ENCODE results near the gene FLNB. TPM values are rescaled to one million over a fixed set of nuclear protein-coding genes. Genes with fewer than 3 reads are reported as not detected.

The FLNB gene
- total and polyA plus RNA-seq, 2 of the 13 experiments (the other 11 are each of a cell fraction or from before 2014, with no cell fraction given), result 106 to 130 TPM

GRCh38 chr3:58059349-58060321 is 51.4 kb downstream of the FLNB start (continued):
- TF ChIP-seq UBTF (CRISPR knock-in tag; IDR thresholded peaks at IDR 0.05), result peak; percentile 54; the same call in 1 of the 2 replicates
- TF ChIP-seq, protein P1, sequence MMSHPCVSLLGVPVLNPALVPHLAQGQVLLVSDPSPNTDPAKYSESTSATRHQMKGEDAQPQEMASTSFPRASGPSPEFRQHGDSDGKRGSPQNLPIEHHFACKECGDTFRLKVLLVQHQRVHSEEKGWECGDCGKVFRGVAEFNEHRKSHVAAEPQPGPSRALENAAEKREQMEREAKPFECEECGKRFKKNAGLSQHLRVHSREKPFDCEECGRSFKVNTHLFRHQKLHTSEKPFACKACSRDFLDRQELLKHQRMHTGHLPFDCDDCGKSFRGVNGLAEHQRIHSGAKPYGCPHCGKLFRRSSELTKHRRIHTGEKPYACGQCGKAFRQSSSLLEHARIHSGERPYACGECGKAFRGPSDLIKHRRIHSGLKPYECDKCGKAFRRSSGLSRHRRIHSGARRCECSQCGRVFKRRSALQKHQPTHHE (CRISPR knock-in tag; IDR thresholded peaks at IDR 0.05; ENCODE audit: borderline replicate concordance), result no peak; the same call in 1 of the 2 replicates
- no peak for TF ChIP-seq ZNF558 (CRISPR knock-in tag; IDR thresholded peaks at IDR 0.05; ENCODE audit: borderline replicate concordance)
- TF ChIP-seq RFX1 (IDR thresholded peaks at IDR 0.05), result peak; percentile 38; the same call in 1 of the 2 replicates
- TF ChIP-seq, protein P2, sequence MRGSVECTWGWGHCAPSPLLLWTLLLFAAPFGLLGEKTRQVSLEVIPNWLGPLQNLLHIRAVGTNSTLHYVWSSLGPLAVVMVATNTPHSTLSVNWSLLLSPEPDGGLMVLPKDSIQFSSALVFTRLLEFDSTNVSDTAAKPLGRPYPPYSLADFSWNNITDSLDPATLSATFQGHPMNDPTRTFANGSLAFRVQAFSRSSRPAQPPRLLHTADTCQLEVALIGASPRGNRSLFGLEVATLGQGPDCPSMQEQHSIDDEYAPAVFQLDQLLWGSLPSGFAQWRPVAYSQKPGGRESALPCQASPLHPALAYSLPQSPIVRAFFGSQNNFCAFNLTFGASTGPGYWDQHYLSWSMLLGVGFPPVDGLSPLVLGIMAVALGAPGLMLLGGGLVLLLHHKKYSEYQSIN (CRISPR knock-in tag; IDR thresholded peaks at IDR 0.05; ENCODE audit: borderline replicate concordance), result no peak
- no peak for TF ChIP-seq ZFP37 (CRISPR knock-in tag; IDR thresholded peaks at IDR 0.05; ENCODE audit: borderline replicate concordance)
- TF ChIP-seq, protein P3, sequence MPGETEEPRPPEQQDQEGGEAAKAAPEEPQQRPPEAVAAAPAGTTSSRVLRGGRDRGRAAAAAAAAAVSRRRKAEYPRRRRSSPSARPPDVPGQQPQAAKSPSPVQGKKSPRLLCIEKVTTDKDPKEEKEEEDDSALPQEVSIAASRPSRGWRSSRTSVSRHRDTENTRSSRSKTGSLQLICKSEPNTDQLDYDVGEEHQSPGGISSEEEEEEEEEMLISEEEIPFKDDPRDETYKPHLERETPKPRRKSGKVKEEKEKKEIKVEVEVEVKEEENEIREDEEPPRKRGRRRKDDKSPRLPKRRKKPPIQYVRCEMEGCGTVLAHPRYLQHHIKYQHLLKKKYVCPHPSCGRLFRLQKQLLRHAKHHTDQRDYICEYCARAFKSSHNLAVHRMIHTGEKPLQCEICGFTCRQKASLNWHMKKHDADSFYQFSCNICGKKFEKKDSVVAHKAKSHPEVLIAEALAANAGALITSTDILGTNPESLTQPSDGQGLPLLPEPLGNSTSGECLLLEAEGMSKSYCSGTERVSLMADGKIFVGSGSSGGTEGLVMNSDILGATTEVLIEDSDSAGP (CRISPR knock-in tag; IDR thresholded peaks at IDR 0.05; ENCODE audit: borderline replicate concordance), result peak; percentile 80
- no peak for TF ChIP-seq ZNF780A (CRISPR knock-in tag; IDR thresholded peaks at IDR 0.05)
- peak; percentile 62; the same call in 1 of the 2 replicates for TF ChIP-seq ZNF564 (CRISPR knock-in tag; IDR thresholded peaks at IDR 0.05)
- TF ChIP-seq KLF16 (CRISPR knock-in tag; IDR thresholded peaks at IDR 0.05), result peak in 1 of 2 experiments; percentile 95; a peak in 2 of 4 replicates
- TF ChIP-seq SMARCE1 (IDR thresholded peaks at IDR 0.05; ENCODE audit: borderline replicate concordance), result no peak
- no peak for TF ChIP-seq GTF2F1 (IDR thresholded peaks at IDR 0.05; ENCODE audit: low read length)
- no peak for TF ChIP-seq AGO1 (IDR thresholded peaks at IDR 0.05; ENCODE audit: low read depth, low read length, poor library complexity, severe bottlenecking)
- peak; percentile 62; the same call in 1 of the 2 replicates for TF ChIP-seq ZMAT3 (CRISPR knock-in tag; conservative IDR thresholded peaks at IDR 0.05)
- TF ChIP-seq IRF2 (CRISPR knock-in tag; IDR thresholded peaks at IDR 0.05), result peak; percentile 96
- peak; percentile 75; the same call in 1 of the 2 replicates for TF ChIP-seq NFKBIZ (CRISPR knock-in tag; IDR thresholded peaks at IDR 0.05)
- TF ChIP-seq CEBPB (IDR thresholded peaks at IDR 0.05; ENCODE audit: borderline replicate concordance, low read depth, low read length), result peak; percentile 92
- TF ChIP-seq, protein P4, sequence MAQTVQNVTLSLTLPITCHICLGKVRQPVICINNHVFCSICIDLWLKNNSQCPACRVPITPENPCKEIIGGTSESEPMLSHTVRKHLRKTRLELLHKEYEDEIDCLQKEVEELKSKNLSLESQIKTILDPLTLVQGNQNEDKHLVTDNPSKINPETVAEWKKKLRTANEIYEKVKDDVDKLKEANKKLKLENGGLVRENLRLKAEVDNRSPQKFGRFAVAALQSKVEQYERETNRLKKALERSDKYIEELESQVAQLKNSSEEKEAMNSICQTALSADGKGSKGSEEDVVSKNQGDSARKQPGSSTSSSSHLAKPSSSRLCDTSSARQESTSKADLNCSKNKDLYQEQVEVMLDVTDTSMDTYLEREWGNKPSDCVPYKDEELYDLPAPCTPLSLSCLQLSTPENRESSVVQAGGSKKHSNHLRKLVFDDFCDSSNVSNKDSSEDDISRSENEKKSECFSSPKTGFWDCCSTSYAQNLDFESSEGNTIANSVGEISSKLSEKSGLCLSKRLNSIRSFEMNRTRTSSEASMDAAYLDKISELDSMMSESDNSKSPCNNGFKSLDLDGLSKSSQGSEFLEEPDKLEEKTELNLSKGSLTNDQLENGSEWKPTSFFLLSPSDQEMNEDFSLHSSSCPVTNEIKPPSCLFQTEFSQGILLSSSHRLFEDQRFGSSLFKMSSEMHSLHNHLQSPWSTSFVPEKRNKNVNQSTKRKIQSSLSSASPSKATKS (CRISPR knock-in tag; IDR thresholded peaks at IDR 0.05), result 0 out of 2 replicates have a peak, but pooled peaks have one; percentile 55
